Measurements from ENCODE around the gene PDK2.
"Not testable (repeated sequence)": the region's sequence is repeated elsewhere in the genome, so short reads cannot be mapped to it uniquely, and the experiment has no call there.

PDK2 gene

GRCh38 chr17:50060951-50061712 is 34.0 kb upstream of the PDK2 start:
- Histone ChIP-seq H3K9ac (ENCODE audit: low read length) (no peak overlapping the region), H3K27me3 (ENCODE audit: low read length) (no peaks in the 10 kb centered on the region), H4K20me1 (ENCODE audit: low read depth, low read length) (no peaks in the 10 kb centered on the region), H3K9me2 (replicated peaks; ENCODE audit: insufficient read depth, low read length) (no peaks in the 10 kb centered on the region), H2AFZ (ENCODE audit: low read depth, low read length, severe bottlenecking) (no peak overlapping the region), H3K4me2 (ENCODE audit: low read depth, low read length, poor library complexity, severe bottlenecking) (no peak overlapping the region), H3K27ac (ENCODE audit: low read depth, low read length) (no peak overlapping the region), H3K36me3 (ENCODE audit: low read length) (no peaks in the 10 kb centered on the region), H3F3A (ENCODE audit: insufficient read depth) (no peaks in the 10 kb centered on the region), H3K79me2 (ENCODE audit: insufficient read depth, low read length) (no peaks in the 10 kb centered on the region), H3K9me3 (ENCODE audit: insufficient read depth, low read length) (no peaks in the 10 kb centered on the region), H3K4me3 (ENCODE audit: insufficient read depth, low read length, poor library complexity, severe bottlenecking) (no peak overlapping the region)
- TF ChIP-seq CTCF (IDR thresholded peaks at IDR 0.05; ENCODE audit: insufficient read depth, low read length, poor library complexity, severe bottlenecking): no peak
- TF ChIP-seq EZH2phosphoT487 (conservative IDR thresholded peaks at IDR 0.05; ENCODE audit: low read length): no peak

- H3K4me3 ChIP-seq (ENCODE audit: insufficient read depth, low read length, poor library complexity, severe bottlenecking); H3K79me2 ChIP-seq (ENCODE audit: insufficient read depth, low read length); H3F3A ChIP-seq (ENCODE audit: insufficient read depth); H2AFZ ChIP-seq (ENCODE audit: low read depth, low read length, severe bottlenecking); H3K9me2 ChIP-seq (replicated peaks; ENCODE audit: insufficient read depth, low read length); H3K27ac ChIP-seq (ENCODE audit: low read depth, low read length); H3K9me3 ChIP-seq (ENCODE audit: insufficient read depth, low read length); H3K36me3 ChIP-seq (ENCODE audit: low read length); H3K4me2 ChIP-seq (ENCODE audit: low read depth, low read length, poor library complexity, severe bottlenecking); H3K27me3 ChIP-seq (ENCODE audit: low read length); H3K9ac ChIP-seq (ENCODE audit: low read length); H4K20me1 ChIP-seq (ENCODE audit: low read depth, low read length): not testable (repeated sequence)
Observed at GRCh38 chr17:50061713-50062045, 33.5 kb upstream of the PDK2 start.

- H3K27me3 ChIP-seq (ENCODE audit: low read length): no peaks in the 10 kb centered on the region
- no peaks in the 10 kb centered on the region for H3F3A ChIP-seq (ENCODE audit: insufficient read depth)
- TF ChIP-seq EZH2phosphoT487 (conservative IDR thresholded peaks at IDR 0.05; ENCODE audit: low read length) (no peak), CTCF (IDR thresholded peaks at IDR 0.05; ENCODE audit: insufficient read depth, low read length, poor library complexity, severe bottlenecking) (no peak)
- no peak overlapping the region for H3K9ac ChIP-seq (ENCODE audit: low read length)
- no peaks in the 10 kb centered on the region for H3K9me3 ChIP-seq (ENCODE audit: insufficient read depth, low read length)
- H3K4me3 ChIP-seq (ENCODE audit: insufficient read depth, low read length, poor library complexity, severe bottlenecking): no peak overlapping the region
- H3K4me2 ChIP-seq (ENCODE audit: low read depth, low read length, poor library complexity, severe bottlenecking): no peak overlapping the region
- no peaks in the 10 kb centered on the region for H4K20me1 ChIP-seq (ENCODE audit: low read depth, low read length)
- H3K79me2 ChIP-seq (ENCODE audit: insufficient read depth, low read length): no peaks in the 10 kb centered on the region
- no peaks in the 10 kb centered on the region for H3K9me2 ChIP-seq (replicated peaks; ENCODE audit: insufficient read depth, low read length)
- H3K27ac ChIP-seq (ENCODE audit: low read depth, low read length): no peak overlapping the region
- H2AFZ ChIP-seq (ENCODE audit: low read depth, low read length, severe bottlenecking): no peak overlapping the region
- no peaks in the 10 kb centered on the region for H3K36me3 ChIP-seq (ENCODE audit: low read length)
Observed at GRCh38 chr17:50062293-50063243, 32.6 kb upstream of the PDK2 start.
